Measurements from ENCODE around the gene IRF8.

The IRF8 gene

GRCh38 chr16:85916141-85916890 lies 17.4 kb downstream of the IRF8 start:
- Histone ChIP-seq H3F3A (ENCODE audit: control insufficient read depth, insufficient read depth) (peaks cover 64% of the 10 kb centered on the region), H3K9me2 (replicated peaks; ENCODE audit: control insufficient read depth, low read length) (no peaks in the 10 kb centered on the region), H3K4me3 (ENCODE audit: low read length) (no peak overlapping the region), H3K9me3 (ENCODE audit: control insufficient read depth, insufficient read depth, low read length) (no peaks in the 10 kb centered on the region), H3K27me3 (ENCODE audit: control insufficient read depth, low read length) (no peaks in the 10 kb centered on the region), H3K27ac (ENCODE audit: low read depth, low read length) (peak overlapping the region; percentile 32), H3K4me1 (ENCODE audit: control insufficient read depth, low read length) (peaks cover 64% of the 10 kb centered on the region), H3K4me2 (ENCODE audit: low read length) (peak overlapping the region; percentile 12; the same call in 1 of the 2 replicates), H4K20me1 (ENCODE audit: control insufficient read depth, insufficient read depth, low read depth, low read length) (peaks cover 16% of the 10 kb centered on the region), H3K79me2 (ENCODE audit: control insufficient read depth, low read length) (peaks cover 60% of the 10 kb centered on the region), H3K36me3 (ENCODE audit: control insufficient read depth, low read length) (peaks cover 99% of the 10 kb centered on the region)
- TF ChIP-seq CTCF (IDR thresholded peaks at IDR 0.05; ENCODE audit: low read depth, low read length, poor library complexity, severe bottlenecking) (no peak), EZH2phosphoT487 (IDR thresholded peaks at IDR 0.05; ENCODE audit: borderline replicate concordance, low read length) (no peak)

- peaks cover 57% of the 10 kb centered on the region for H3K4me1 ChIP-seq (ENCODE audit: control insufficient read depth, low read length)
Observed at GRCh38 chr16:85917012-85917411, 18.1 kb downstream of the IRF8 start.

GRCh38 chr16:85917959-85918358 lies 19.0 kb downstream of the IRF8 start:
- H3F3A ChIP-seq (ENCODE audit: control insufficient read depth, insufficient read depth): peaks cover 65% of the 10 kb centered on the region
- TF ChIP-seq EZH2phosphoT487 (IDR thresholded peaks at IDR 0.05; ENCODE audit: borderline replicate concordance, low read length): no peak
- TF ChIP-seq CTCF (IDR thresholded peaks at IDR 0.05; ENCODE audit: low read depth, low read length, poor library complexity, severe bottlenecking): no peak
- peaks cover 16% of the 10 kb centered on the region for H4K20me1 ChIP-seq (ENCODE audit: control insufficient read depth, insufficient read depth, low read depth, low read length)
- H3K9me2 ChIP-seq (replicated peaks; ENCODE audit: control insufficient read depth, low read length): no peaks in the 10 kb centered on the region
- no peak overlapping the region for H3K4me3 ChIP-seq (ENCODE audit: low read length)
- H3K4me2 ChIP-seq (ENCODE audit: low read length): no peak overlapping the region
- H3K9me3 ChIP-seq (ENCODE audit: control insufficient read depth, insufficient read depth, low read length): no peaks in the 10 kb centered on the region
- peaks cover 47% of the 10 kb centered on the region for H3K4me1 ChIP-seq (ENCODE audit: control insufficient read depth, low read length)
- no peaks in the 10 kb centered on the region for H3K27me3 ChIP-seq (ENCODE audit: control insufficient read depth, low read length)
- peaks cover 93% of the 10 kb centered on the region for H3K36me3 ChIP-seq (ENCODE audit: control insufficient read depth, low read length)
- H3K79me2 ChIP-seq (ENCODE audit: control insufficient read depth, low read length): peaks cover 43% of the 10 kb centered on the region
- H3K27ac ChIP-seq (ENCODE audit: low read depth, low read length): peak overlapping the region; percentile 3

More at GRCh38 chr16:85917012-85917411, 18.1 kb downstream of the IRF8 start:
- Histone ChIP-seq H3K9me3 (ENCODE audit: control insufficient read depth, insufficient read depth, low read length) (no peaks in the 10 kb centered on the region), H3K27ac (ENCODE audit: low read depth, low read length) (peak overlapping the region; percentile 3; the same call in 1 of the 2 replicates), H3K4me2 (ENCODE audit: low read length) (no peak overlapping the region), H3F3A (ENCODE audit: control insufficient read depth, insufficient read depth) (peaks cover 65% of the 10 kb centered on the region), H3K4me3 (ENCODE audit: low read length) (no peak overlapping the region), H4K20me1 (ENCODE audit: control insufficient read depth, insufficient read depth, low read depth, low read length) (peaks cover 16% of the 10 kb centered on the region), H3K36me3 (ENCODE audit: control insufficient read depth, low read length) (peaks cover 98% of the 10 kb centered on the region), H3K9me2 (replicated peaks; ENCODE audit: control insufficient read depth, low read length) (no peaks in the 10 kb centered on the region), H3K79me2 (ENCODE audit: control insufficient read depth, low read length) (peaks cover 53% of the 10 kb centered on the region), H3K27me3 (ENCODE audit: control insufficient read depth, low read length) (no peaks in the 10 kb centered on the region)
- TF ChIP-seq EZH2phosphoT487 (IDR thresholded peaks at IDR 0.05; ENCODE audit: borderline replicate concordance, low read length) (no peak), CTCF (IDR thresholded peaks at IDR 0.05; ENCODE audit: low read depth, low read length, poor library complexity, severe bottlenecking) (peak; percentile 91)

All from DOHH2 (cell line).